ENCODE measurements around the gene CCNL2. TPM values are rescaled to one million over a fixed set of nuclear protein-coding genes. Genes with fewer than 3 reads are reported as not detected.
A peak's percentile ranks its signal among the peaks of the same experiment; 100 is the strongest.

CCNL2 gene
- total and polyA plus RNA-seq, 2 of the 13 experiments (the other 11 are each of a cell fraction or from before 2014, with no cell fraction given): 105 to 340 TPM

- TF ChIP-seq ZC3H13 (CRISPR knock-in tag; IDR thresholded peaks at IDR 0.05) (peak; percentile 91; the same call in 1 of the 2 replicates), SIN3B (IDR thresholded peaks at IDR 0.05; ENCODE audit: low read length) (peak; percentile 90), AGO2 (optimal IDR thresholded peaks at IDR 0.05; ENCODE audit: low read depth, low read length) (peak; percentile 18), TARDBP (CRISPR knock-in tag; IDR thresholded peaks at IDR 0.05) (peak; percentile 98), TFDP1 (CRISPR knock-in tag; IDR thresholded peaks at IDR 0.05; ENCODE audit: borderline replicate concordance) (peak; percentile 85), IRF1 (CRISPR knock-in tag; IDR thresholded peaks at IDR 0.05; ENCODE audit: low read depth) (no peak), MEIS2 (CRISPR knock-in tag; IDR thresholded peaks at IDR 0.05) (no peak; the same call in 1 of the 2 replicates), ZNF567 (CRISPR knock-in tag; IDR thresholded peaks at IDR 0.05; ENCODE audit: borderline replicate concordance) (no peak; the same call in 1 of the 2 replicates), ZNF670 (CRISPR knock-in tag; IDR thresholded peaks at IDR 0.05; ENCODE audit: borderline replicate concordance) (peak; percentile 97), ZNF782 (CRISPR knock-in tag; IDR thresholded peaks at IDR 0.05; ENCODE audit: borderline replicate concordance) (no peak), RERE (CRISPR knock-in tag; IDR thresholded peaks at IDR 0.05; ENCODE audit: low read depth) (peak; percentile 40; the same call in 1 of the 2 replicates), JUND (CRISPR knock-in tag; IDR thresholded peaks at IDR 0.05) (peak; percentile 86; the same call in 1 of the 2 replicates), ZNF660 (CRISPR knock-in tag; IDR thresholded peaks at IDR 0.05; ENCODE audit: borderline replicate concordance, low read depth) (no peak), SUZ12 (IDR thresholded peaks at IDR 0.05; ENCODE audit: low read depth, low read length) (peak; percentile 77), ZMAT5 (CRISPR knock-in tag; IDR thresholded peaks at IDR 0.05; ENCODE audit: borderline replicate concordance, low read depth) (no peak), MEIS1 (CRISPR knock-in tag; IDR thresholded peaks at IDR 0.05; ENCODE audit: borderline replicate concordance) (0 out of 2 replicates have a peak, but pooled peaks have one; percentile 62), TBP (CRISPR knock-in tag; IDR thresholded peaks at IDR 0.05) (peak; percentile 72; the same call in 1 of the 2 replicates), ZNF354B (CRISPR knock-in tag; IDR thresholded peaks at IDR 0.05) (no peak), ZBTB2 (CRISPR knock-in tag; IDR thresholded peaks at IDR 0.05; ENCODE audit: low read depth) (peak; percentile 98)
These were observed 24.0 kb downstream of the CCNL2 start, which contains the start of gene AURKAIP1 (continued) for GRCh38 chr1:1374929-1375662.
